Measurements from ENCODE around the gene C5AR2. TPM values are rescaled to one million over a fixed set of nuclear protein-coding genes. Genes with fewer than 3 reads are reported as not detected.

The C5AR2 gene
- total RNA-seq, 1 donor from 2014 or later = not detected

Other genes starting within 250 kb of the C5AR2 start
- 97.3 and 103 TPM in 2 replicates for gene ZC3H4, start 218.4 kb upstream of the C5AR2 start, total RNA-seq
- gene SAE1, start 201.3 kb upstream of the C5AR2 start, total RNA-seq = 147 and 151 TPM in 2 replicates
- 17.4 and 17.6 TPM in 2 replicates for gene BBC3, start 101.0 kb upstream of the C5AR2 start, total RNA-seq
- 40.6 and 44.6 TPM in 2 replicates for gene CCDC9, start 75.7 kb upstream of the C5AR2 start, total RNA-seq
- 10.6 and 11.0 TPM in 2 replicates for gene INAFM1, start 57.3 kb upstream of the C5AR2 start, total RNA-seq
- gene C5AR1, start 22.3 kb upstream of the C5AR2 start, total RNA-seq = 0.16 and 0.88 TPM in 2 replicates
- gene DHX34, start 17.1 kb downstream of the C5AR2 start, total RNA-seq = 31.3 and 32.4 TPM in 2 replicates
- gene MEIS3, start 87.4 kb downstream of the C5AR2 start, total RNA-seq = not detected in 2 replicates
- gene SLC8A2, start 139.7 kb downstream of the C5AR2 start, total RNA-seq = 0.05 TPM in 1 of 2 replicates, not detected in the other
- 10.1 and 12.2 TPM in 2 replicates for gene KPTN, start 152.0 kb downstream of the C5AR2 start, total RNA-seq
- 61.9 and 66.5 TPM in 2 replicates for gene NAPA, start 182.9 kb downstream of the C5AR2 start, total RNA-seq
- gene ZNF541, start 241.0 kb downstream of the C5AR2 start, total RNA-seq = not detected in 2 replicates

Data from activated CD4-positive, alpha-beta T cell treated with anti-CD3 and anti-CD28 coated beads, Interleukin-2, amount 10 ng/mL, durations not matched to agents 24 days and 14 days (primary cell).